H1 (cell line): ENCODE data around the gene MORN5.

Experiments
- POLR2A ChIP-seq, 2 experiments: IDR thresholded peaks; 1 replicate in 1 of 2; 2 replicates in 1 of 2; pipeline ENCODE4 v1.6.1; 2011; ENCODE audit warnings: low read depth in 2 of 2, low read length in 2 of 2, mild to moderate bottlenecking in 2 of 2; ENCODE audit errors: control extremely low read depth in 1 of 2
- POLR2AphosphoS5 ChIP-seq: IDR thresholded peaks from 2 replicates; pipeline ENCODE4 v1.6.1; 2011; ENCODE audit warnings: low read depth, low read length
- TF ChIP-seq, protein P1 (sequence below): fragments of 300-600 bp; sonication (generic); IDR thresholded peaks from 2 replicates; pipeline ENCODE4 v1.7.1; 2012; ENCODE audit warnings: low read length, moderate library complexity, mild to moderate bottlenecking, inconsistent platforms; ENCODE audit not compliant: insufficient replicate concordance

- TF ChIP-seq POLR2A (IDR thresholded peaks at IDR 0.05; ENCODE audit: control extremely low read depth in 1 of 2, low read depth in 2 of 2, low read length in 2 of 2) (no peak), POLR2AphosphoS5 (no peak)
- TF ChIP-seq, protein P1, sequence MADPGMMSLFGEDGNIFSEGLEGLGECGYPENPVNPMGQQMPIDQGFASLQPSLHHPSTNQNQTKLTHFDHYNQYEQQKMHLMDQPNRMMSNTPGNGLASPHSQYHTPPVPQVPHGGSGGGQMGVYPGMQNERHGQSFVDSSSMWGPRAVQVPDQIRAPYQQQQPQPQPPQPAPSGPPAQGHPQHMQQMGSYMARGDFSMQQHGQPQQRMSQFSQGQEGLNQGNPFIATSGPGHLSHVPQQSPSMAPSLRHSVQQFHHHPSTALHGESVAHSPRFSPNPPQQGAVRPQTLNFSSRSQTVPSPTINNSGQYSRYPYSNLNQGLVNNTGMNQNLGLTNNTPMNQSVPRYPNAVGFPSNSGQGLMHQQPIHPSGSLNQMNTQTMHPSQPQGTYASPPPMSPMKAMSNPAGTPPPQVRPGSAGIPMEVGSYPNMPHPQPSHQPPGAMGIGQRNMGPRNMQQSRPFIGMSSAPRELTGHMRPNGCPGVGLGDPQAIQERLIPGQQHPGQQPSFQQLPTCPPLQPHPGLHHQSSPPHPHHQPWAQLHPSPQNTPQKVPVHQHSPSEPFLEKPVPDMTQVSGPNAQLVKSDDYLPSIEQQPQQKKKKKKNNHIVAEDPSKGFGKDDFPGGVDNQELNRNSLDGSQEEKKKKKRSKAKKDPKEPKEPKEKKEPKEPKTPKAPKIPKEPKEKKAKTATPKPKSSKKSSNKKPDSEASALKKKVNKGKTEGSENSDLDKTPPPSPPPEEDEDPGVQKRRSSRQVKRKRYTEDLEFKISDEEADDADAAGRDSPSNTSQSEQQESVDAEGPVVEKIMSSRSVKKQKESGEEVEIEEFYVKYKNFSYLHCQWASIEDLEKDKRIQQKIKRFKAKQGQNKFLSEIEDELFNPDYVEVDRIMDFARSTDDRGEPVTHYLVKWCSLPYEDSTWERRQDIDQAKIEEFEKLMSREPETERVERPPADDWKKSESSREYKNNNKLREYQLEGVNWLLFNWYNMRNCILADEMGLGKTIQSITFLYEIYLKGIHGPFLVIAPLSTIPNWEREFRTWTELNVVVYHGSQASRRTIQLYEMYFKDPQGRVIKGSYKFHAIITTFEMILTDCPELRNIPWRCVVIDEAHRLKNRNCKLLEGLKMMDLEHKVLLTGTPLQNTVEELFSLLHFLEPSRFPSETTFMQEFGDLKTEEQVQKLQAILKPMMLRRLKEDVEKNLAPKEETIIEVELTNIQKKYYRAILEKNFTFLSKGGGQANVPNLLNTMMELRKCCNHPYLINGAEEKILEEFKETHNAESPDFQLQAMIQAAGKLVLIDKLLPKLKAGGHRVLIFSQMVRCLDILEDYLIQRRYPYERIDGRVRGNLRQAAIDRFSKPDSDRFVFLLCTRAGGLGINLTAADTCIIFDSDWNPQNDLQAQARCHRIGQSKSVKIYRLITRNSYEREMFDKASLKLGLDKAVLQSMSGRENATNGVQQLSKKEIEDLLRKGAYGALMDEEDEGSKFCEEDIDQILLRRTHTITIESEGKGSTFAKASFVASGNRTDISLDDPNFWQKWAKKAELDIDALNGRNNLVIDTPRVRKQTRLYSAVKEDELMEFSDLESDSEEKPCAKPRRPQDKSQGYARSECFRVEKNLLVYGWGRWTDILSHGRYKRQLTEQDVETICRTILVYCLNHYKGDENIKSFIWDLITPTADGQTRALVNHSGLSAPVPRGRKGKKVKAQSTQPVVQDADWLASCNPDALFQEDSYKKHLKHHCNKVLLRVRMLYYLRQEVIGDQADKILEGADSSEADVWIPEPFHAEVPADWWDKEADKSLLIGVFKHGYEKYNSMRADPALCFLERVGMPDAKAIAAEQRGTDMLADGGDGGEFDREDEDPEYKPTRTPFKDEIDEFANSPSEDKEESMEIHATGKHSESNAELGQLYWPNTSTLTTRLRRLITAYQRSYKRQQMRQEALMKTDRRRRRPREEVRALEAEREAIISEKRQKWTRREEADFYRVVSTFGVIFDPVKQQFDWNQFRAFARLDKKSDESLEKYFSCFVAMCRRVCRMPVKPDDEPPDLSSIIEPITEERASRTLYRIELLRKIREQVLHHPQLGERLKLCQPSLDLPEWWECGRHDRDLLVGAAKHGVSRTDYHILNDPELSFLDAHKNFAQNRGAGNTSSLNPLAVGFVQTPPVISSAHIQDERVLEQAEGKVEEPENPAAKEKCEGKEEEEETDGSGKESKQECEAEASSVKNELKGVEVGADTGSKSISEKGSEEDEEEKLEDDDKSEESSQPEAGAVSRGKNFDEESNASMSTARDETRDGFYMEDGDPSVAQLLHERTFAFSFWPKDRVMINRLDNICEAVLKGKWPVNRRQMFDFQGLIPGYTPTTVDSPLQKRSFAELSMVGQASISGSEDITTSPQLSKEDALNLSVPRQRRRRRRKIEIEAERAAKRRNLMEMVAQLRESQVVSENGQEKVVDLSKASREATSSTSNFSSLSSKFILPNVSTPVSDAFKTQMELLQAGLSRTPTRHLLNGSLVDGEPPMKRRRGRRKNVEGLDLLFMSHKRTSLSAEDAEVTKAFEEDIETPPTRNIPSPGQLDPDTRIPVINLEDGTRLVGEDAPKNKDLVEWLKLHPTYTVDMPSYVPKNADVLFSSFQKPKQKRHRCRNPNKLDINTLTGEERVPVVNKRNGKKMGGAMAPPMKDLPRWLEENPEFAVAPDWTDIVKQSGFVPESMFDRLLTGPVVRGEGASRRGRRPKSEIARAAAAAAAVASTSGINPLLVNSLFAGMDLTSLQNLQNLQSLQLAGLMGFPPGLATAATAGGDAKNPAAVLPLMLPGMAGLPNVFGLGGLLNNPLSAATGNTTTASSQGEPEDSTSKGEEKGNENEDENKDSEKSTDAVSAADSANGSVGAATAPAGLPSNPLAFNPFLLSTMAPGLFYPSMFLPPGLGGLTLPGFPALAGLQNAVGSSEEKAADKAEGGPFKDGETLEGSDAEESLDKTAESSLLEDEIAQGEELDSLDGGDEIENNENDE = no peak
Measured at GRCh38 chr9:122202111-122202510, 42.4 kb downstream of the MORN5 start.
